ENCODE results near the gene LARP7.

The LARP7 gene

DNA sequence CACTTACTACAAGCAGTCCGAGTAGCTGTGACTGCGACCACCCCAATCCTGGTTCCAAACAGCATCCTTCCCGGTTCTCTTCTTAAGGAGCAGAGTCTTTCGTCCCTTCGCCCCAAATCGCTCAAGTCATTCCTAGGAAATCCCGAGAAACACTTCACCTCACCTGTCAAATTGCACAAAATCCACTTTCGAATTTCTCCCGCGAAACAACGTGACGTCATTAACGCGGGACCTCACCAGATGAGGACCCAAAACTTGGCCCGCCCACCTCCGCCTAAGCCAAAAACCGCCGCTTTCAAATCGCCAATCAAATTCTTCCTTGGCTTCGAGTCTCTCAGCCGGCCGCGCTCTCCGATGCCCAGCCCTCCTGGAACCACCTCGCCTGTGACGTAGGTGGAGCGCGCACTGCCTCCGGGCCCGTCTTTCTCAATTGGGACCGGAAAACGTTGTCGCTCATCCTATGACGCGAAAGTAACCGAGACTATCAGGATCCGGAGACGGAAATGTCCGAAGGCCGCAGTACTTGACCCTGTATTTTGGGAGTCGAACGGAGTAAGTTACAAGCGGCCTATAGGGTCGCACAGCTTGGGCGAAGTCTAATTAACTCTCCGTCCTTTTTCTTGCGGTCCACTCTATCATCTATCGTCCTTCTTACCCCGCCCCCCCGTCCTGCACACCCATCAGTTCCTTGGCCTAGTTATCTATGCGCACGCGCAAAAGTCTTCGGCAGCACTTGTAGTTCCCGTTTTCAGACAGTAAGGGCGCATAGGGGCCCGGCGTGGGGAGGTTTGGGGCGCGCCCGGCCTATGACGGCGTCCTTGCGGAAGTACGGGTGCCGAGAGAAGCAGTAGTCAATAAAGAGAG, at the start of gene LARP7, which contains the start of gene ZGRF1:
Gene LARP7 (plus strand): TSS at position 456 of the 864 bp plus-strand sequence. CDS start 7,527 bp downstream, outside the sequence.
Gene ZGRF1 (minus strand): TSS at position 222 of the 864 bp plus-strand sequence. CDS start 3,733 bp downstream, outside the sequence.
- in situ Hi-C loops (cut with MboI; ENCODE audit: low sequenced_read_pairs): loop anchor here (10.0 to 25.0 kb wide), 2 partner anchors 128 to 300 kb away; no protein-coding TSS in a partner anchor

GRCh38 chr4:112589206-112589605, 47.7 kb upstream of the LARP7 start:
- in situ Hi-C loops (cut with MboI; ENCODE audit: low sequenced_read_pairs): no loop called here

GRCh38 chr4:112591593-112591992, 45.4 kb upstream of the LARP7 start:
- in situ Hi-C loops (cut with MboI; ENCODE audit: low sequenced_read_pairs): no loop called here

- in situ Hi-C loops (cut with MboI; ENCODE audit: low sequenced_read_pairs): no loop called here
Measured at GRCh38 chr4:112592717-112593116, 44.2 kb upstream of the LARP7 start.

GRCh38 chr4:112593438-112594133, 43.4 kb upstream of the LARP7 start:
- in situ Hi-C loops (cut with MboI; ENCODE audit: low sequenced_read_pairs): no loop called here

GRCh38 chr4:112594993-112595392, 42.0 kb upstream of the LARP7 start:
- in situ Hi-C loops (cut with MboI; ENCODE audit: low sequenced_read_pairs): no loop called here

GRCh38 chr4:112604589-112604988, 32.4 kb upstream of the LARP7 start:
- in situ Hi-C loops (cut with MboI; ENCODE audit: low sequenced_read_pairs): loop anchor here (25.0 kb wide), 1 partner anchor 517 kb away; no protein-coding TSS in a partner anchor

DNA sequence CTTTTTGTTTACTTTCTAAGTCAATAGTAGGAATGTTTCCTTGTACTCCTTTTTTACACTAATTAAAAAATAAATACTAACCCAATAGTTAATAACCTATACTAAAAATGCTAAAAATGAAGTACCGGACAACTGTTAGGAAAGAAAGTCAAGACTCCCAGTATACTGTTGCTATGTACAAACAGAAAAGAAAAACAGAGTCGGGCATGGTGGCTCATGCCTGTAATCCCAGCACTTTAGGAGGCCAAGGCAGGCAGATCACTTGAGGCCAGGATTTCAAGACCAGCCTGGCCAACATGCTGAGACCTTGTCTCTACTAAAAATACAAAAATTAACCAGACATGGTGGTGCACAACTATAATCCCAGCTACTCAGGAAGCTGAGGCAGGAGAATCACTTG, 24.1 kb upstream of the LARP7 start:
- in situ Hi-C loops (cut with MboI; ENCODE audit: low sequenced_read_pairs): loop anchor here (25.0 kb wide), 1 partner anchor 526 kb away; no protein-coding TSS in a partner anchor

DNA sequence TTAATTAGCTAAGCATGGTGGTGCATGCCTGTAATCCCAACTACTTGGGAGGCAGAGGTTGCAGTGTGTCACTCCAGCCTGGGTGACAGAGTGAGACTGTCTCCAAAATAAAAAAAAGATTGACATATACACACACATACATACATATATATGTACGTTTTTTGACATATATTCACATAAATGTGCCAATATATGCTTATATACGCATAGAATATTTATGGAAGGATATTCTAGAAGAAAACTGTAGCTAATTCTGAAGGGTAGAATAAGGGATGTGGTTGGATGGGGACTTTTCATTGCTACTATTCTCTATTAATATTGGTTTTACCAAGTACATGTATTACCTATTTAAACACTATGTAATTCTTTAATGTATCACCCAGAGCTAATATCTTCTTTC, 20.0 kb upstream of the LARP7 start:
- in situ Hi-C loops (cut with MboI; ENCODE audit: low sequenced_read_pairs): loop anchor here (25.0 kb wide), 1 partner anchor 530 kb away; no protein-coding TSS in a partner anchor

- in situ Hi-C loops (cut with MboI; ENCODE audit: low sequenced_read_pairs): loop anchor here (25.0 kb wide), 1 partner anchor 311 kb away; no protein-coding TSS in a partner anchor
Measured at GRCh38 chr4:112626228-112626627, 10.7 kb upstream of the LARP7 start.

DNA sequence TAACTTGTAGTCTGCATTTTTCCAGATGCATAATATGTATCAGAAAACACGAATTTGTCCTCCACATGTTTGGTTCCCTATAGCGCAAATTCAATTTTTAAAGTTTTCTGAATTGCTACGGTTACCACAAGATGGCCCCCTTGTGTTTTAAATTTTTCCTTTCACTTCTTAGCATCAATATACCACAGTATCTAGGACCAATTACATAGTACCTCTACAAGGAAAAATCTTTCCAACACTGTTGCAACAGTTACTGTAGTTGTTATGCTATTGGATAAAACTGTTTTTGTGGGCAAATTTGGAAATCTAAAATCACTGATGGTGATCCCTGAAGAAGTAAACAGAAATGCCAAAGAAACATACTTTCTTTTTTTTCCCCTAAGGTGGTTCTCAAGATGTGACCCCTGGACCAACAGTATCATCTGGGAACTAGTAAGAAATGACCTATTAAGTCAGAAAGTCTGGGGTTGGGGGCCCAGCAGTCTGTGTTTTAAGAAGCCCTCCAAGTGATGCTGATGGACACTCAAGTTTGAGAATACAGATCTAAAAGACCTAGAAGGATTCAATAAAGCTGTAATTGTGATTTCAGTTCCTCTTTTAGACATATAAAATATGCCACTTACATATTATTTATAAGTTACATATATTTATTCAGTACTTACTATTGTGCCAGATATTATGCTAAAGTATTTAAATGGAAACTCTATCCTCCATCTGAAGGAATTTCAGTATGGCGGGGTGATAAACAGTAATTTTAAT, 3.3 kb upstream of the LARP7 start:
- in situ Hi-C loops (cut with MboI; ENCODE audit: low sequenced_read_pairs): loop anchor here (10.0 to 25.0 kb wide), 2 partner anchors 131 to 304 kb away; no protein-coding TSS in a partner anchor

- in situ Hi-C loops (cut with MboI; ENCODE audit: low sequenced_read_pairs): loop anchor here (10.0 to 25.0 kb wide), 2 partner anchors 127 to 300 kb away; no protein-coding TSS in a partner anchor
Measured at GRCh38 chr4:112637552-112637866, 566 bp downstream of the LARP7 start.

DNA sequence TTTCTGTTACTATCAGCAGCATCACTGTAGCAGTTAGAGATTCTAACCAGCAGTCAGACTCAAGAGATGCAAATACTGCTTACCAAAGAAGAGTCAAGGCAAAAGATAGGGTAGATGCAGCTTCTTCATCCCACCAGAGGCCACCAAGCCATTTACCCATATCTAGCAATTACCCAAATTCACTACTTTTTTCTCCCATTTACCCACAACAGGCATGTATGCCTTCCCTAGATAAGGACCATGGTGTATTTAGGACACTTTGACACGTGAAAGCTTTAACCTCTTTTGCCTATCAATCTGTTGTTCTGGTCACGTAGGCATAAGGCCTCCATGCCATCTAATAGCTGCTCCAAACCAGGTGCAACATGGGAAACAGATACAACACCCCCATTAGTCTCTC, 5.6 kb downstream of the LARP7 start:
- in situ Hi-C loops (cut with MboI; ENCODE audit: low sequenced_read_pairs): loop anchor here (25.0 kb wide), 1 partner anchor 295 kb away; no protein-coding TSS in a partner anchor

DNA sequence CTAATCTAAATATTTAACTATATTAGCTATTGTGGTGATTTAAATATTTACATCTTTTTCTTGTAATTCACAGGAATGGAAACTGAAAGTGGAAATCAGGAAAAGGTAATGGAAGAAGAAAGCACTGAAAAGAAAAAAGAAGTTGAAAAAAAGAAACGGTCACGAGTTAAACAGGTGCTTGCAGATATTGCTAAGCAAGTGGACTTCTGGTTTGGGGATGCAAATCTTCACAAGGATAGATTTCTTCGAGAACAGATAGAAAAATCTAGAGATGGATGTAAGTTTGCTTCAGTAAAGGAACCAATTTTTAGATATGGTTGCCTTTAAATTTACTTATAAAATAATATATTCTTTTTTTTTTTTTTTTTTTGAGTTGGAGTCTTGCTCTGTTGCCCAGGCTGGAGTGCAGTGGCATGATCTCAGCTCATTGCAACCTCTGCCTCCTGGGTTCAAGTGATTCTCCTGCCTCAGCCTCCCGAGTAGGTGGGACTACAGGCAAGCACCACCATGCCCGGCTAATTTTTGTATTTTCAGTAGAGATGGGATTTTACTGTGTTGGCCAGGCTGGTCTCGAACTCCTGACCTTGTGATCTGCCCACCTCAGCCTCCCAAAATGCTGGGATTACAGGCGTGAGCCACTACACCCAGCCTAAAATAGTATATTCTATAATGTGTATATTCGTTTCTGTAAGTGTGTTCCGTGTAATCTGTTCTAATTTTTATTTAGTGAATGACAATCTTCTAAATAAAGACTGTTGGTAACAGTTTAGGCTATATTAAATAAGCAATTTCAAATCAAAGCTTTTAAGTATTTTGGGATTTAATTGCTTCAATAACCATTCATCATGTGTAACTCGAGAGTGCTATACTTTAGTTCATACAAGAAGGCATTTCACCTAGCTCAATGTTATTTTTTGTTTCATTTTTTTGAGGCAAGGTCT, 7.9 kb downstream of the LARP7 start:
- in situ Hi-C loops (cut with MboI; ENCODE audit: low sequenced_read_pairs): loop anchor here (25.0 kb wide), 1 partner anchor 292 kb away; no protein-coding TSS in a partner anchor

GRCh38 chr4:112645541-112646329, 8.8 kb downstream of the LARP7 start:
- in situ Hi-C loops (cut with MboI; ENCODE audit: low sequenced_read_pairs): loop anchor here (25.0 kb wide), 1 partner anchor 292 kb away; no protein-coding TSS in a partner anchor

GRCh38 chr4:112646632-112647537, 9.9 kb downstream of the LARP7 start:
- in situ Hi-C loops (cut with MboI; ENCODE audit: low sequenced_read_pairs): loop anchor here (25.0 kb wide), 1 partner anchor 290 kb away; no protein-coding TSS in a partner anchor

- in situ Hi-C loops (cut with MboI; ENCODE audit: low sequenced_read_pairs): loop anchor here (25.0 kb wide), 1 partner anchor 290 kb away; no protein-coding TSS in a partner anchor
Measured at GRCh38 chr4:112647785-112648184, 10.8 kb downstream of the LARP7 start.

Measured in HL-60/S4 (cell line).